NCI-H2029 (cell line): ENCODE results near the gene NLGN3.

ENCODE experiments used
- DNase-seq: peaks from one replicate; lab custom pipeline; 2025; lab: John Stamatoyannopoulos, UW

The NLGN3 gene

GRCh38 chrX:71214604-71215337 is 70.1 kb downstream of the NLGN3 start:
- DNase-seq, result peak; percentile 50

- DNase-seq, result peak; percentile 36
Measured at GRCh38 chrX:71215338-71215912, 70.8 kb downstream of the NLGN3 start.

- DNase-seq, result peak; percentile 83
Measured at GRCh38 chrX:71216485-71216884, 71.8 kb downstream of the NLGN3 start.

- DNase-seq, result peak; percentile 21
Measured at GRCh38 chrX:71217298-71217697, 72.7 kb downstream of the NLGN3 start.
